Upper lobe of right lung (tissue), 1 donor: ENCODE data around the gene TOMM6. TPM values are rescaled to one million over a fixed set of nuclear protein-coding genes. Genes with fewer than 3 reads are reported as not detected.

Experiments
- ATAC-seq: fragments of 200-7000 bp; cut with Tn5 transposase; one replicate; pipeline ENCODE4 v1.9.1; 2020; ENCODE audit warnings: mild to moderate bottlenecking, moderate library complexity
- DNase-seq: peaks from one replicate; pipeline ENCODE4 v3.0.0-alpha.2; 2020
- H3K27ac ChIP-seq: fragments of 200-600 bp; one replicate; pipeline ENCODE4 v1.8.0; 2022
- H3K27me3 ChIP-seq: fragments of 200-600 bp; one replicate; pipeline ENCODE4 v1.8.0; 2022; ENCODE audit warnings: mild to moderate bottlenecking
- H3K36me3 ChIP-seq: fragments of 200-600 bp; one replicate; pipeline ENCODE4 v1.8.0; 2022
- H3K4me1 ChIP-seq: fragments of 200-600 bp; one replicate; pipeline ENCODE4 v1.8.0; 2022
- H3K4me3 ChIP-seq: fragments of 200-600 bp; one replicate; pipeline ENCODE4 v1.8.0; 2022; ENCODE audit warnings: mild to moderate bottlenecking
- H3K9me3 ChIP-seq: fragments of 200-600 bp; one replicate; pipeline ENCODE4 v1.8.0; 2022
- intact Hi-C: fragments of 100-400 bp; cut with DNase I; formaldehyde crosslinking; loops from one replicate; pipeline ENCODE4 v1.11.0; 2022
- total RNA-seq: library from RNA; stranded (reverse); fragmentation: NEBNext Ultra II Directional; extraction: Animal tissue kit (Norgen Biotek cat#: 25700); gene quantifications from one replicate; pipeline ENCODE4 v1.2.1, GENCODE V29; 2021
- TF ChIP-seq, protein P1 (sequence below): fragments of 200-600 bp; IDR thresholded peaks from one replicate; pipeline ENCODE4 v1.8.0; 2022; ENCODE audit warnings: antibody characterized with exemption
- donor health status: DM: no; HTN: yes; CAD: no; lungs with severe emphysema.

TOMM6 gene
- total RNA-seq, 1 donor from 2014 or later: 138 TPM

DNA sequence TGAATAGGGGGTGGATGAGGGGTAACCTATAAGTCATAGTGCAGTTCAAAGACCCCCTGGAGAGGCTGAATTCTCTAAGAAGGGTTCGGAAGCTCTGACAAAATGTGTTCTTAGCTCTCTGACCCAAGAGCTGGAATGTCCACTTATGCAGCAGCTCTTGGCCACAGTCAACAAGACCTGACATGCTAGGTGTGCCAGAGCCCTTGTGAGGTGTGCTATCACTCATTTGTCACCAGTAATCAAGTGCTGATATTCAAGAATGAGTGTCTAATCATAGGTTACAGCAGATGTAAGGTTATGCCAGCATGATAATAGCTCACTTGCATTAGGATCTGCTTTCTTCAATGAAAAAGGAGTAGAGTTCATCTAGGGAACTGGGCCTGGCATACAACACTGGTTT, 28.1 kb downstream of the TOMM6 start:
- H3K4me1 ChIP-seq: no peaks in the 10 kb centered on the region
- intact Hi-C loops: no loop called here
- no peak for ATAC-seq
- H3K9me3 ChIP-seq: no peaks in the 10 kb centered on the region
- no peaks in the 10 kb centered on the region for H3K27me3 ChIP-seq
- TF ChIP-seq, protein P1, sequence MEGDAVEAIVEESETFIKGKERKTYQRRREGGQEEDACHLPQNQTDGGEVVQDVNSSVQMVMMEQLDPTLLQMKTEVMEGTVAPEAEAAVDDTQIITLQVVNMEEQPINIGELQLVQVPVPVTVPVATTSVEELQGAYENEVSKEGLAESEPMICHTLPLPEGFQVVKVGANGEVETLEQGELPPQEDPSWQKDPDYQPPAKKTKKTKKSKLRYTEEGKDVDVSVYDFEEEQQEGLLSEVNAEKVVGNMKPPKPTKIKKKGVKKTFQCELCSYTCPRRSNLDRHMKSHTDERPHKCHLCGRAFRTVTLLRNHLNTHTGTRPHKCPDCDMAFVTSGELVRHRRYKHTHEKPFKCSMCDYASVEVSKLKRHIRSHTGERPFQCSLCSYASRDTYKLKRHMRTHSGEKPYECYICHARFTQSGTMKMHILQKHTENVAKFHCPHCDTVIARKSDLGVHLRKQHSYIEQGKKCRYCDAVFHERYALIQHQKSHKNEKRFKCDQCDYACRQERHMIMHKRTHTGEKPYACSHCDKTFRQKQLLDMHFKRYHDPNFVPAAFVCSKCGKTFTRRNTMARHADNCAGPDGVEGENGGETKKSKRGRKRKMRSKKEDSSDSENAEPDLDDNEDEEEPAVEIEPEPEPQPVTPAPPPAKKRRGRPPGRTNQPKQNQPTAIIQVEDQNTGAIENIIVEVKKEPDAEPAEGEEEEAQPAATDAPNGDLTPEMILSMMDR: no peak
- no peak overlapping the region for H3K4me3 ChIP-seq
- DNase-seq: no peak
- H3K36me3 ChIP-seq: no peaks in the 10 kb centered on the region
- no peak overlapping the region for H3K27ac ChIP-seq

DNA sequence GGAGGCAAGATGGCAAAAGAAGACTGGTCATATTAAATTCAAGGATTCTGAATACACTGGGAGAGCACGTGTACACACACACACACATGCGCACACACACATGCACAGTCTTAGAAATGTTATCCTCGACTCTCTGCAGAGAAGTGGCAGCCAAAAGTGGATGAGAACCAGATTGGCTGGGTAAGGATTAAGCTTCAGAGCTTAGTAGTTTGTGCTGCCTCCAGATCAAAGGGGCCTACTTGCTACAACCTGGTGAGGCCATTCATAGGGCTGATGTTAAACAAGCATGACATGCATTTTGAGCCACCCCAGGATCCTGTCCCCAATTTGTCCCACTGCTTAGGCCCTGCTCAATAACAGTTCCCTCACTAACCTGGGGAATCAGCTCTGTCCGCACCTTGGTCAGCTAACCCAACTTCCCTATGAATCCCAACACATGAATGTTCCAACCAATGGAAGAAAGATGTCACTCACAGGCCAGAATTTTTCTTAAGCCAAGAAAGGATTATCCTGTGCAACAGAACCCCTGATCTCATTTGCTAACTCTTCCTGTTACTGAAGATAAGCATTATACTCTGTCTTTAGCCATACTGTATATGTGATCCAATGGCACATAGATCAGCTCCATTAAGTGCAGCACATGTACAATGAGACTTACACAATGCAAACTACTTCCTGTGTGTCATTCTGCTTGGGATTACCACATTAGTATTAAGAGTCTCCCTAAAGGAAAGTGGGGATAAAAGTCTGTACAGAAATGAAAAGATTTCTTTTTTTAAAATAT, 31.0 kb downstream of the TOMM6 start:
- intact Hi-C loops: no loop called here
- TF ChIP-seq, protein P1: no peak
- ATAC-seq (peak; percentile 54), DNase-seq (no peak)
- H3K27me3 ChIP-seq: no peaks in the 10 kb centered on the region
- H3K4me3 ChIP-seq: no peak overlapping the region
- no peaks in the 10 kb centered on the region for H3K9me3 ChIP-seq
- H3K4me1 ChIP-seq: no peaks in the 10 kb centered on the region
- no peaks in the 10 kb centered on the region for H3K36me3 ChIP-seq
- no peak overlapping the region for H3K27ac ChIP-seq

DNA sequence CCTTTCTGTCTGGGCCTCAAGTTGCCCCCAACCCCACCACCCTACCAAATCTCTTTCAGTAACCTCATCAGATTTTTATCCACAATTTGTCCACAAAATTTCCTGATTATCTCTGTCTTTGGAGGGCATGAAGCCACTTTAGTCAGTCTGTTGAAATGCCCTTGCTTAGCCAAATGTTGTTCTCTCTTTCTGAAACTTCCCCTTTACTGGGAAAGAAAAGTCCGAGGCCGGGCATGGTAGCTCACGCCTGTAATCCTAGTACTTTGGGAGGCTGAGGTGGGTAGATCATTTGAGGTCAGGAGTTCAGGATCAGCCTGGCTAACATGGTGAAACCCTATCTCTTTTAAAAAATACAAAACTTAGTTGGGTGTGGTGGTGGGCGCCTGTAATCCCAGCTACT, 33.8 kb downstream of the TOMM6 start:
- H3K9me3 ChIP-seq: no peaks in the 10 kb centered on the region
- no peak overlapping the region for H3K27ac ChIP-seq
- no peak overlapping the region for H3K4me3 ChIP-seq
- TF ChIP-seq, protein P1: no peak
- ATAC-seq (peak; percentile 43), DNase-seq (no peak)
- H3K4me1 ChIP-seq: peaks cover 6% of the 10 kb centered on the region
- no peaks in the 10 kb centered on the region for H3K36me3 ChIP-seq
- intact Hi-C loops: no loop called here
- H3K27me3 ChIP-seq: no peaks in the 10 kb centered on the region

DNA sequence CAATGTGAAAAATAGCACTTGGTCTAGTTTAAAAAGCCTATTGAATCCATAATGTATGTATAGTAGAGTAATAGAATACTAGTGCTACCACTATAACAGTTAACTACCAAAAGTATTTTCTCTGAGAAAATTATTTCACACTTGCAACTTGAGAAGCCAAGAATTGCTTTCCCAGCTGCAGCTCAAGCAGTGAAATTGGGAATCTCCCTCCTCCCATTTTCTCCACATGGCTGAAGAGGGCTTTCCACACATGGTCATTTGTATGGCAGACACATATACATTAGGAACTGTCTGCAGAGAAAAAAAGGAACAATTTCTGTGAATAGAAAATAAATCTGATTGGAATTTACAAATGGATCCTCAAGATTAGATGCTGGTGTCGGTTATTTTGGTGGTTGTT, 34.5 kb downstream of the TOMM6 start:
- intact Hi-C loops: no loop called here
- ATAC-seq: no peak
- Histone ChIP-seq H3K27me3 (no peaks in the 10 kb centered on the region), H3K4me1 (peaks cover 6% of the 10 kb centered on the region), H3K27ac (no peak overlapping the region), H3K36me3 (no peaks in the 10 kb centered on the region), H3K4me3 (no peak overlapping the region), H3K9me3 (no peaks in the 10 kb centered on the region)
- no peak for DNase-seq
- TF ChIP-seq, protein P1: no peak

DNA sequence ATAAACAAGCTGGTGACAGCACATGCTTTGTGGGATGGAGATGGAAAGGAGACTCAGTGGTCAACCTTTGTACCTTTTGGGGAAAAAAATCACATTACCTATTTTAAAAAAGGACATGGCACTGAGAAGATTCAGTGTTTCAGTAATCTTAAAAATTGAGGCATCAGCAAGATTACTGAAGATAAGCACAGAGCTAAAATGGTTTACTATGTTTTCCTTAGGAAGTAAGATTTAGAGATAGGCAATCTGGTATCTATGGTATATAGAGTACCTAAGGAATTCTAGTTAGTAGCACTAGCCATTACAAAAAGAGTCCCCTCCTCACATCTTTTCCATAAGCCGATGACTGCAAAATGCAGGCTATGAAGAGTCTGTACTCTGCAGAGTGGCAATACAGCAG, 35.7 kb downstream of the TOMM6 start:
- peaks cover 6% of the 10 kb centered on the region for H3K4me1 ChIP-seq
- H3K27ac ChIP-seq: no peak overlapping the region
- no peaks in the 10 kb centered on the region for H3K36me3 ChIP-seq
- intact Hi-C loops: no loop called here
- no peak overlapping the region for H3K4me3 ChIP-seq
- no peak for ATAC-seq
- no peaks in the 10 kb centered on the region for H3K9me3 ChIP-seq
- no peaks in the 10 kb centered on the region for H3K27me3 ChIP-seq
- no peak for DNase-seq
- TF ChIP-seq, protein P1: no peak
